PC-9 (cell line): ENCODE measurements around the gene GOT1. TPM values are rescaled to one million over a fixed set of nuclear protein-coding genes. Genes with fewer than 3 reads are reported as not detected.

ENCODE experiments used
- BruUV-seq: library from RNA; stranded (reverse); fragments of 400-500 nt; replicated peaks from 2 replicates; lab custom pipeline; 2021; lab: Mats Ljungman, UMichigan
- CTCF ChIA-PET: fragments of 300-600 bp; sonication (Branson Sonifier 250); formaldehyde crosslinking; loops from one replicate; lab custom pipeline; 2022; ENCODE audit warnings: antibody characterized with exemption; lab: Charles Lee
- POLR2A ChIA-PET: fragments of 300-600 bp; sonication (Branson Sonifier 250); formaldehyde crosslinking; loops from one replicate; lab custom pipeline; 2022; ENCODE audit warnings: antibody characterized with exemption; ENCODE audit not compliant: unreplicated experiment; lab: Charles Lee
- DNase-seq, 2 experiments: peaks; one replicate each; pipeline versions ENCODE4 v3.0.0 to v3.0.0-alpha.2; 2015 to 2022; ENCODE audit warnings: mixed read lengths in 1 of 2
- H2AFZ ChIP-seq: fragments of 200-600 bp; sonication (generic); 2 replicates; pipeline ENCODE4 v1.8.1; 2017; ENCODE audit warnings: antibody characterized with exemption
- H3F3A ChIP-seq: fragments of 200-600 bp; sonication (generic); 2 replicates; pipeline ENCODE4 v1.8.1; 2017; ENCODE audit warnings: antibody characterized with exemption, mild to moderate bottlenecking, low read depth; ENCODE audit not compliant: insufficient read depth
- H3K27ac ChIP-seq: fragments of 200-600 bp; sonication (generic); 2 replicates; pipeline ENCODE4 v1.6.1; 2016; ENCODE audit warnings: mixed run types
- H3K27me3 ChIP-seq: fragments of 200-600 bp; sonication (generic); 2 replicates; pipeline ENCODE4 v1.6.1; 2016; ENCODE audit warnings: low read depth, mixed run types; ENCODE audit not compliant: insufficient read depth
- H3K36me3 ChIP-seq: fragments of 200-600 bp; sonication (generic); 2 replicates; pipeline ENCODE4 v1.6.1; 2016; ENCODE audit warnings: low read depth, mixed run types
- H3K4me1 ChIP-seq: fragments of 200-600 bp; sonication (generic); replicated peaks from 2 replicates; pipeline ENCODE4 v1.6.1; 2016; ENCODE audit warnings: mixed run types; ENCODE audit not compliant: insufficient read depth
- H3K4me2 ChIP-seq: fragments of 200-600 bp; sonication (generic); 2 replicates; pipeline ENCODE4 v1.6.1; 2017; ENCODE audit warnings: mixed run types
- H3K4me3 ChIP-seq: fragments of 200-600 bp; sonication (generic); 2 replicates; pipeline ENCODE4 v1.6.1; 2016; ENCODE audit warnings: mixed run types
- H3K79me2 ChIP-seq: fragments of 200-600 bp; sonication (generic); 2 replicates; pipeline ENCODE4 v1.6.1; 2017; ENCODE audit warnings: low read depth, mixed run types
- H3K9me2 ChIP-seq: fragments of 200-600 bp; sonication (generic); 2 replicates; pipeline ENCODE4 v1.8.1; 2017; ENCODE audit warnings: mild to moderate bottlenecking; ENCODE audit not compliant: insufficient read depth
- H3K9me3 ChIP-seq: fragments of 200-600 bp; sonication (generic); 2 replicates; pipeline ENCODE4 v1.8.1; 2016; ENCODE audit warnings: low read depth; ENCODE audit not compliant: insufficient read depth
- H4K20me1 ChIP-seq: fragments of 200-600 bp; sonication (generic); 2 replicates; pipeline ENCODE4 v1.8.1; 2017; ENCODE audit not compliant: insufficient read depth
- EZH2 ChIP-seq: fragments of 200-600 bp; sonication (generic); IDR thresholded peaks from 2 replicates; pipeline ENCODE4 v1.8.0; 2017; ENCODE audit warnings: antibody characterized with exemption, low read depth
- intact Hi-C: fragments of 100-400 bp; cut with micrococcal nuclease; formaldehyde crosslinking; loops from one replicate; pipeline ENCODE4 v1.10.0; 2022; ENCODE audit not compliant: unreplicated experiment
- total RNA-seq: library from RNA; stranded (reverse); gene quantifications from 2 replicates; pipeline ENCODE4 v1.2.3, GENCODE V29; 2021
- TF ChIP-seq, protein P1 (sequence below): fragments of 200-600 bp; sonication (generic); conservative IDR thresholded peaks from 2 replicates; pipeline ENCODE4 v1.6.1; 2017; ENCODE audit warnings: mixed run types, antibody characterized with exemption, mild to moderate bottlenecking, moderate library complexity

GOT1 gene
- total RNA-seq, 1 experiment from 2014 or later, result 28.6 TPM

DNA sequence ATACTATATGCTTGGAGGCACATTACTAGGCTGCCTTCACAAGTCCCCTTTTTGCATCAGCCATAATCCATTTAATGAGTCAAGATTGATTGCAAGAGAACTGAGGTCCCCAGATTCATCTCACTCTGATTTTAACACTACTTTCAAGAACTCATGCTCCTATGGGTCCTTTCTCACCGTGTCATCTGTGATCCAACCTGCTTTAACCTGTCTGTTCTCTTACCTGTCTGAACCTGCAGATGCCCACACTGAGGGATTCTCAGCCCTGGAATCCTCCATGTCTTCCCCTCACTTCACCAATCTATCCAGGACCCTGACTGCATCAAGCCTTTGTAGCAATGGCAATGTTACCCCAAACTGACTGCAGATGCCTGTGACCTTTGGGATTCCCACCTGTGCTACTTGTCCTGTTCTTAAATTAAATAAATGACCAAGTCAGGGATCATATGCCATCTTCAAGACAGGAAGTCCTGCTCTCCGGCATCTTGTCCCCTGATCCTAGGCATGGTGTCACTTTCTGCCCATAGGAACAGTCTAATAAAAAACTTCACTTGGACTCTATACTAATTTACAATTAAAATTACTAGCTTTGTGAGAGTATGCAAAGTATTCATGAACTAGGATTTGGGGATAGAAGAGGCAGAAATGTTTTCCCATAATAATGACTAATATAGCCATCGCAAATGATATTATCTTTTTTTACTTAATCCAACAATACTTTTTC is 25.9 kb upstream of the GOT1 start:
- Histone ChIP-seq H3K4me2 (no peak overlapping the region), H3F3A (no peaks in the 10 kb centered on the region), H3K9me3 (no peaks in the 10 kb centered on the region), H3K79me2 (no peaks in the 10 kb centered on the region), H3K27ac (no peak overlapping the region), H3K4me3 (no peak overlapping the region), H3K9me2 (no peaks in the 10 kb centered on the region), H4K20me1 (no peaks in the 10 kb centered on the region), H3K27me3 (peaks cover 12% of the 10 kb centered on the region; the same call in 1 of the 2 replicates), H3K4me1 (no peaks in the 10 kb centered on the region), H3K36me3 (no peaks in the 10 kb centered on the region), H2AFZ (no peak overlapping the region)
- TF ChIP-seq EZH2, result no peak
- TF ChIP-seq, protein P1, sequence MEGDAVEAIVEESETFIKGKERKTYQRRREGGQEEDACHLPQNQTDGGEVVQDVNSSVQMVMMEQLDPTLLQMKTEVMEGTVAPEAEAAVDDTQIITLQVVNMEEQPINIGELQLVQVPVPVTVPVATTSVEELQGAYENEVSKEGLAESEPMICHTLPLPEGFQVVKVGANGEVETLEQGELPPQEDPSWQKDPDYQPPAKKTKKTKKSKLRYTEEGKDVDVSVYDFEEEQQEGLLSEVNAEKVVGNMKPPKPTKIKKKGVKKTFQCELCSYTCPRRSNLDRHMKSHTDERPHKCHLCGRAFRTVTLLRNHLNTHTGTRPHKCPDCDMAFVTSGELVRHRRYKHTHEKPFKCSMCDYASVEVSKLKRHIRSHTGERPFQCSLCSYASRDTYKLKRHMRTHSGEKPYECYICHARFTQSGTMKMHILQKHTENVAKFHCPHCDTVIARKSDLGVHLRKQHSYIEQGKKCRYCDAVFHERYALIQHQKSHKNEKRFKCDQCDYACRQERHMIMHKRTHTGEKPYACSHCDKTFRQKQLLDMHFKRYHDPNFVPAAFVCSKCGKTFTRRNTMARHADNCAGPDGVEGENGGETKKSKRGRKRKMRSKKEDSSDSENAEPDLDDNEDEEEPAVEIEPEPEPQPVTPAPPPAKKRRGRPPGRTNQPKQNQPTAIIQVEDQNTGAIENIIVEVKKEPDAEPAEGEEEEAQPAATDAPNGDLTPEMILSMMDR, result no peak
- POLR2A ChIA-PET, result no interaction called here
- CTCF ChIA-PET, result no interaction called here
- DNase-seq, result no peak
- intact Hi-C loops, result no loop called here
- no TSS peak for BruUV-seq

DNA sequence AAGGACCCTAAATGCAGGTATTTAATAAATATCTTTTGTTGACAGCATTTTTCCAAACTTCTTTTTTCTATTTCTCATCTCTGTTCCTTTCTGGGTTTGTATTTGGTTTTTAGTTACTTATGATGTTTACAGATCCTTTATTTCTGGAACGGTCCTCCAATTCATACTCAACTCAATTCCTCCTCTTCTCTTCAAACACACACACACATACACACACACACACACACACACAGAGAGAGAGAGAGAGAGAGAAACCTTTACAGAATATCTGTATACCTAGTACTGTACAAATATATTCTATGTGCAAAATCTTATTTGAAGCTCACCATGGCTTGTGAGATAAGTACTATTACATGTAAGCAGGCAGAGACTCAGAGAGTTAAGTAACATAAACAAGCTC is 21.6 kb upstream of the GOT1 start:
- Histone ChIP-seq H3F3A (no peaks in the 10 kb centered on the region), H3K4me3 (no peak overlapping the region), H2AFZ (no peak overlapping the region), H3K36me3 (no peaks in the 10 kb centered on the region), H3K4me1 (no peaks in the 10 kb centered on the region), H3K27me3 (peaks cover 31% of the 10 kb centered on the region; the same call in 1 of the 2 replicates), H3K79me2 (no peaks in the 10 kb centered on the region), H3K27ac (no peak overlapping the region), H3K4me2 (no peak overlapping the region), H3K9me2 (no peaks in the 10 kb centered on the region), H3K9me3 (no peaks in the 10 kb centered on the region), H4K20me1 (no peaks in the 10 kb centered on the region)
- no peak for DNase-seq
- BruUV-seq, result no TSS peak
- CTCF ChIA-PET, result no interaction called here
- intact Hi-C loops, result no loop called here
- TF ChIP-seq EZH2, result no peak
- POLR2A ChIA-PET, result no interaction called here

DNA sequence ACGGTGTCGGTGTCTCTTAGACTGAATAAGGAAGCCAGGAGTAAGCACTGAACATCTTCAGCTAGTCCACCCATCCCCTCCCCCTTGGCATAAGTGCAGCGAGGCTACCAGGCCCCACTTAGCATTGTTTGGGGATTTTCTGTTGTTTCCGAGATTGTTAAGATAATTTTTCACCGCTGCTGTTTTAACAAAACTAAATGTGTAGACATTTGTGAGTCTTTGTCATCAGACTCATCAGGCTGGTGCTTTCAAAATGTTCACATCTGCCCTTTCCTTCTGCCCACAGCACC is 21.0 kb upstream of the GOT1 start:
- H3K9me2 ChIP-seq, result no peaks in the 10 kb centered on the region
- H4K20me1 ChIP-seq, result no peaks in the 10 kb centered on the region
- H3K27me3 ChIP-seq, result peaks cover 31% of the 10 kb centered on the region; the same call in 1 of the 2 replicates
- no peaks in the 10 kb centered on the region for H3K36me3 ChIP-seq
- H2AFZ ChIP-seq, result no peak overlapping the region
- H3F3A ChIP-seq, result no peaks in the 10 kb centered on the region
- DNase-seq, result no peak
- TF ChIP-seq, protein P1, result no peak
- no peaks in the 10 kb centered on the region for H3K4me1 ChIP-seq
- intact Hi-C loops, result no loop called here
- no peak overlapping the region for H3K4me2 ChIP-seq
- ChIA-PET CTCF (no interaction called here), POLR2A (no interaction called here)
- no peak overlapping the region for H3K4me3 ChIP-seq
- no peaks in the 10 kb centered on the region for H3K9me3 ChIP-seq
- H3K27ac ChIP-seq, result no peak overlapping the region
- BruUV-seq, result no TSS peak
- no peaks in the 10 kb centered on the region for H3K79me2 ChIP-seq
